ENCODE results near the gene NLRP3. TPM values are rescaled to one million over a fixed set of nuclear protein-coding genes. Genes with fewer than 3 reads are reported as not detected.

The NLRP3 gene
- total RNA-seq, 4 donors from 2014 or later = 3.4 to 9.6 (median 7.0) TPM

- TF ChIP-seq, protein P1, sequence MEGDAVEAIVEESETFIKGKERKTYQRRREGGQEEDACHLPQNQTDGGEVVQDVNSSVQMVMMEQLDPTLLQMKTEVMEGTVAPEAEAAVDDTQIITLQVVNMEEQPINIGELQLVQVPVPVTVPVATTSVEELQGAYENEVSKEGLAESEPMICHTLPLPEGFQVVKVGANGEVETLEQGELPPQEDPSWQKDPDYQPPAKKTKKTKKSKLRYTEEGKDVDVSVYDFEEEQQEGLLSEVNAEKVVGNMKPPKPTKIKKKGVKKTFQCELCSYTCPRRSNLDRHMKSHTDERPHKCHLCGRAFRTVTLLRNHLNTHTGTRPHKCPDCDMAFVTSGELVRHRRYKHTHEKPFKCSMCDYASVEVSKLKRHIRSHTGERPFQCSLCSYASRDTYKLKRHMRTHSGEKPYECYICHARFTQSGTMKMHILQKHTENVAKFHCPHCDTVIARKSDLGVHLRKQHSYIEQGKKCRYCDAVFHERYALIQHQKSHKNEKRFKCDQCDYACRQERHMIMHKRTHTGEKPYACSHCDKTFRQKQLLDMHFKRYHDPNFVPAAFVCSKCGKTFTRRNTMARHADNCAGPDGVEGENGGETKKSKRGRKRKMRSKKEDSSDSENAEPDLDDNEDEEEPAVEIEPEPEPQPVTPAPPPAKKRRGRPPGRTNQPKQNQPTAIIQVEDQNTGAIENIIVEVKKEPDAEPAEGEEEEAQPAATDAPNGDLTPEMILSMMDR (IDR thresholded peaks at IDR 0.05; ENCODE audit: low read depth) = no peak
Observed at GRCh38 chr1:247453997-247454396, 38.0 kb downstream of the NLRP3 start.

DNA sequence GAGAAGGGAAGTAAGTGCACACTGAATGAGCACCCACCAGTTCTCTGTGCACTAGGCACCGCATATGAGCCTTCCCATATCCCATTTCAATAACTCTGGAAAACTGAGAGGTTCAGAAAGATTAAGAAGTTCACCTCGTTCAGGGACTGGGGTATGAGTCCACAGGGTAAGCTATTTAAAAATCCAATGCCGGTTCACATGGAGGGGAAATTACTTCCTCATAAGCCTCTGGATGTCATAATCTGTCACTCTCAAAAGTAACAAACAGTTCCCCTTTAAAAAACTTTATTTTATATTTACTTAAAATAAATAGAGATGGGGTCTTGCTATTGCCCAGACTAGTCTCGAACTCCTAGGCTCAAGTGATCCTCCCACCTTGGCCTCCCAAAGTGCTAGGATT lies 40.0 kb downstream of the NLRP3 start:
- TF ChIP-seq, protein P1 (IDR thresholded peaks at IDR 0.05; ENCODE audit: low read depth) = no peak

- TF ChIP-seq, protein P1 (IDR thresholded peaks at IDR 0.05; ENCODE audit: low read depth) = no peak
Observed at GRCh38 chr1:247456914-247457639, 41.1 kb downstream of the NLRP3 start.

DNA sequence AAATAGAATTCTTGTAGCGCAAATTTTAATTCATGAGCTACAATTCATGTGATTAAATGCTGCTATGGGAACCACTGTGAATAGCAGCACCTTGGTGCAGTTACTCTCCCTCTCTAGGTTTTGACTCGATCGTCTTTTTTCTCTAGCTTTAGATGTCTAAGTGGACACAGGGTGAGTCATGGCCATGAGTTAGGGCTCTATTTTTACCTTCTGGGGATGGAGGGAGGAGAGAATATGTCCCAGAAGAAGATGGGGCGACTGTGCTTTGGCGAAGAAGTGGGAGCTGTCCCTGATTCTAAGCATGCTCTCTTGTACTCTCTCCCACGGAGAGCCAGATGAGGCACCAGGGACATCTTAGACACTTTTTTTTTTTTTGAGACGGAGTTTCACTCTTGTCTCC lies 43.5 kb downstream of the NLRP3 start:
- TF ChIP-seq, protein P1 (IDR thresholded peaks at IDR 0.05; ENCODE audit: low read depth) = no peak

GRCh38 chr1:247465796-247466195 lies 49.8 kb downstream of the NLRP3 start:
- TF ChIP-seq, protein P1 (IDR thresholded peaks at IDR 0.05; ENCODE audit: low read depth) = no peak

- TF ChIP-seq, protein P1 (IDR thresholded peaks at IDR 0.05; ENCODE audit: low read depth) = no peak
Observed at GRCh38 chr1:247467129-247467528, 51.2 kb downstream of the NLRP3 start.

DNA sequence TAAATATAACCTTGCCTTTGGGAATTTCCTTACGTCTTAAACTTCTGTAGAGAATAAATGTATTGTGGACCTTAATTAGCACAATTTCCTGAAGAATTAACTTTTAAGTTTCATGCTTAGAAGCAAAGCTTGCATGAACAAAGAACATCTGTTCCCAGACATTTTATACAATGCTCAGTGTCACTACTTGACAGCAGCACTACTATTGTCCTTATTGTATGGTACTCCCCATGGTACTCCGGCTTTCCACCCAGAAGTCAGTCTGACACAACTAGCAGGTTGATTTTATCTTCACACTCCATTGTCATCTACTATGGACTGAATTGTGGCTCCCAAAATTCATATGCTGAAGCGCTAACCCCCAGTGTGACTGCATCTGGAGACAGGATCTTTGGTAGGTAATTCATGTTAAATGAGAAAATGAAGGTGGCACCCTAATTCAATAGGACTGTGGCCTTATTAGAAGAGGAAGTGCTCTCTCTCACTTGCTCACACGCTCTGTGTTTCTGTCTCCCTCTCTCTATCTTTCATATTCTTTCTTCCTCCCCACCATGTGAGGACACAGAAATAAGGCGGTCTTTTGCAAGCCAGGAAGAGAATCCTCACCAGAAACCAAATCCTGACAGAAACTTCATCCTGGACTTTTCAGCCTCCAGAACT lies 52.6 kb downstream of the NLRP3 start:
- TF ChIP-seq, protein P1 (IDR thresholded peaks at IDR 0.05; ENCODE audit: low read depth) = no peak
